Neuronal stem cell (in vitro differentiated cells): Measurements from ENCODE around the gene FANK1.

ENCODE experiments used
- DNase-seq: peaks from one replicate; pipeline ENCODE4 v3.0.0-alpha.2; 2013; ENCODE audit warnings: low spot score
- H2AFZ ChIP-seq: one replicate; pipeline ENCODE4 v1.6.1; 2013; ENCODE audit warnings: mild to moderate bottlenecking, low read length, inconsistent platforms
- H2AK5ac ChIP-seq: 2 replicates; pipeline ENCODE4 v1.6.1; 2013; ENCODE audit warnings: low read depth, mild to moderate bottlenecking, inconsistent platforms, low read length, moderate library complexity, mixed read lengths
- H2BK120ac ChIP-seq: 2 replicates; pipeline ENCODE4 v1.6.1; 2013; ENCODE audit warnings: low read depth, mild to moderate bottlenecking, inconsistent platforms, low read length, moderate library complexity, mixed read lengths
- H2BK12ac ChIP-seq: one replicate; pipeline ENCODE4 v1.6.1; 2013; ENCODE audit warnings: low read length, inconsistent platforms
- H2BK15ac ChIP-seq: 2 replicates; pipeline ENCODE4 v1.6.1; 2013; ENCODE audit warnings: mild to moderate bottlenecking, low read length, inconsistent platforms, mixed read lengths
- H2BK5ac ChIP-seq: one replicate; pipeline ENCODE4 v1.6.1; 2013; ENCODE audit warnings: inconsistent platforms, mild to moderate bottlenecking, low read length, moderate library complexity
- H3K14ac ChIP-seq: one replicate; pipeline ENCODE4 v1.6.1; 2013; ENCODE audit warnings: low read length, inconsistent platforms
- H3K18ac ChIP-seq: 2 replicates; pipeline ENCODE4 v1.6.1; 2013; ENCODE audit warnings: low read length, inconsistent platforms
- H3K23ac ChIP-seq: 2 replicates; pipeline ENCODE4 v1.6.1; 2013; ENCODE audit warnings: low read depth, mild to moderate bottlenecking, mixed read lengths, low read length, inconsistent platforms; ENCODE audit not compliant: poor library complexity
- H3K27ac ChIP-seq: replicated peaks from 3 replicates; pipeline ENCODE4 v1.5.1; 2013; ENCODE audit warnings: low read length, inconsistent platforms
- H3K27me3 ChIP-seq, 3 experiments: 2 replicates each; pipeline ENCODE4 v1.6.1; 2013; ENCODE audit warnings: low read length in 3 of 3, mild to moderate bottlenecking in 2 of 3, inconsistent platforms in 1 of 3, low read depth in 1 of 3, mixed read lengths in 1 of 3, moderate library complexity in 1 of 3; ENCODE audit not compliant: control insufficient read depth in 3 of 3, insufficient read depth in 3 of 3
- H3K36me3 ChIP-seq, 2 donors: replicated peaks in 1 of 2; 2 replicates each; pipeline ENCODE4 v1.6.1; 2013; ENCODE audit warnings: low read length in 2 of 2; ENCODE audit not compliant: control insufficient read depth in 2 of 2, insufficient read depth in 2 of 2
- H3K4ac ChIP-seq: 2 replicates; pipeline ENCODE4 v1.6.1; 2013; ENCODE audit warnings: inconsistent platforms, mild to moderate bottlenecking, low read length, moderate library complexity
- H3K4me1 ChIP-seq, 2 donors: 1 replicate in 1 of 2; 2 replicates in 1 of 2; pipeline ENCODE4 v1.6.1; 2013; ENCODE audit warnings: low read length in 2 of 2, low read depth in 1 of 2; ENCODE audit not compliant: control insufficient read depth in 2 of 2, insufficient read depth in 1 of 2
- H3K4me2 ChIP-seq: one replicate; pipeline ENCODE4 v1.6.1; 2013; ENCODE audit warnings: mild to moderate bottlenecking, low read length, inconsistent platforms; ENCODE audit not compliant: insufficient read depth, poor library complexity, severe bottlenecking
- H3K4me3 ChIP-seq, 2 donors: 2 replicates each; pipeline ENCODE4 v1.5.1; 2013; ENCODE audit warnings: low read length in 2 of 2, mild to moderate bottlenecking in 2 of 2, inconsistent platforms in 1 of 2, moderate library complexity in 1 of 2
- H3K79me1 ChIP-seq: one replicate; pipeline ENCODE4 v1.6.1; 2013; ENCODE audit warnings: low read depth, mild to moderate bottlenecking, inconsistent platforms, low read length, moderate library complexity
- H3K9ac ChIP-seq: one replicate; pipeline ENCODE4 v1.6.1; 2013; ENCODE audit warnings: mild to moderate bottlenecking, low read depth, low read length, inconsistent platforms; ENCODE audit not compliant: poor library complexity
- H3K9me3 ChIP-seq, 2 donors: replicated peaks in 1 of 2; 2 replicates each; pipeline versions ENCODE3 to v1.6.1; 2013; ENCODE audit warnings: low read length in 2 of 2, mild to moderate bottlenecking in 2 of 2, inconsistent platforms in 1 of 2, low read depth in 1 of 2, mixed read lengths in 1 of 2, moderate library complexity in 1 of 2; ENCODE audit not compliant: control insufficient read depth in 2 of 2, insufficient read depth in 1 of 2
- H4K8ac ChIP-seq: one replicate; pipeline ENCODE4 v1.6.1; 2013; ENCODE audit warnings: low read depth, mild to moderate bottlenecking, inconsistent platforms, low read length, moderate library complexity
- H4K91ac ChIP-seq: one replicate; pipeline ENCODE4 v1.6.1; 2013; ENCODE audit warnings: low read length, low read depth, mild to moderate bottlenecking, inconsistent platforms; ENCODE audit not compliant: poor library complexity
- WGBS, 2 donors: extraction: QIAGEN DNeasy Blood & Tissue Kit; methylation state at CpG; one replicate each; pipeline ENCODE4 v1.1.7; 2013; ENCODE audit warnings: missing lambda C conversion rate in 2 of 2, mixed read lengths in 1 of 2; ENCODE audit not compliant: insufficient read length in 2 of 2, insufficient replicate concordance in 1 of 2; ENCODE audit errors: extremely low coverage in 2 of 2; 5-methylcytosine and 5-hydroxymethylcytosine counted together

FANK1 gene

GRCh38 chr10:125859128-125859817, 37.1 kb upstream of the FANK1 start:
- Histone ChIP-seq H3K9ac (no peak overlapping the region), H3K9me3 (peaks cover 0 to 3% of the 10 kb centered on the region in 2 donors), H2AFZ (no peak overlapping the region), H3K27ac (no peak overlapping the region), H2AK5ac (no peak overlapping the region), H2BK5ac (no peak overlapping the region), H3K36me3 (peaks cover 9 to 70% of the 10 kb centered on the region in 2 donors), H3K4me3 (no peak overlapping the region), H3K23ac (no peak overlapping the region), H3K18ac (no peak overlapping the region), H4K8ac (no peak overlapping the region), H2BK12ac (no peak overlapping the region), H3K27me3 (no peaks in the 10 kb centered on the region), H3K4ac (no peak overlapping the region), H2BK15ac (no peak overlapping the region), H3K14ac (no peak overlapping the region), H3K79me1 (no peaks in the 10 kb centered on the region), H4K91ac (no peak overlapping the region), H3K4me1 (no peaks in the 10 kb centered on the region), H2BK120ac (no peak overlapping the region), H3K4me2 (no peak overlapping the region)
- DNase-seq: no peak
- WGBS, 2 donors: no CpG with 5 or more reads among the region's 4 CpGs

GRCh38 chr10:125865120-125865519, 31.2 kb upstream of the FANK1 start:
- Histone ChIP-seq H2BK5ac (no peak overlapping the region), H3K14ac (no peak overlapping the region), H3K4me1 (no peaks in the 10 kb centered on the region), H2AFZ (no peak overlapping the region), H3K9me3 (peaks cover 0 to 3% of the 10 kb centered on the region in 2 donors), H2BK120ac (no peak overlapping the region), H3K27me3 (no peaks in the 10 kb centered on the region), H4K91ac (no peak overlapping the region), H3K36me3 (peaks cover 18 to 55% of the 10 kb centered on the region in 2 donors), H3K4ac (no peak overlapping the region), H3K4me2 (no peak overlapping the region), H4K8ac (no peak overlapping the region), H3K18ac (no peak overlapping the region), H2BK12ac (no peak overlapping the region), H3K9ac (no peak overlapping the region), H2BK15ac (no peak overlapping the region), H3K4me3 (no peak overlapping the region), H3K79me1 (no peaks in the 10 kb centered on the region), H3K23ac (no peak overlapping the region), H2AK5ac (no peak overlapping the region), H3K27ac (no peak overlapping the region)
- no CpG with 5 or more reads among the region's 3 CpGs for WGBS, 2 donors
- DNase-seq: no peak

- Histone ChIP-seq H3K4me1 (no peaks in the 10 kb centered on the region), H3K27me3 (no peaks in the 10 kb centered on the region), H3K9me3 (peaks cover 0 to 3% of the 10 kb centered on the region in 2 donors), H3K14ac (no peak overlapping the region), H2BK12ac (no peak overlapping the region), H4K8ac (no peak overlapping the region), H3K18ac (no peak overlapping the region), H3K9ac (no peak overlapping the region), H3K4me3 (no peak overlapping the region), H2AK5ac (no peak overlapping the region), H2AFZ (no peak overlapping the region), H2BK120ac (no peak overlapping the region), H3K79me1 (no peaks in the 10 kb centered on the region), H3K4me2 (no peak overlapping the region), H3K23ac (no peak overlapping the region), H2BK15ac (no peak overlapping the region), H4K91ac (no peak overlapping the region), H3K4ac (no peak overlapping the region), H2BK5ac (no peak overlapping the region), H3K27ac (no peak overlapping the region), H3K36me3 (peaks cover 18 to 55% of the 10 kb centered on the region in 2 donors)
- WGBS, 2 donors: no CpG with 5 or more reads among the region's 7 CpGs
- no peak for DNase-seq
Measured at GRCh38 chr10:125866421-125867029, 29.8 kb upstream of the FANK1 start.

GRCh38 chr10:125868372-125868975, 27.9 kb upstream of the FANK1 start:
- Histone ChIP-seq H3K4me3 (no peak overlapping the region), H2BK15ac (no peak overlapping the region), H3K4me1 (no peaks in the 10 kb centered on the region), H3K27me3 (no peaks in the 10 kb centered on the region), H3K4ac (no peak overlapping the region), H3K18ac (no peak overlapping the region), H3K27ac (no peak overlapping the region), H3K14ac (no peak overlapping the region), H2BK120ac (no peak overlapping the region), H2AK5ac (no peak overlapping the region), H4K91ac (no peak overlapping the region), H2BK5ac (no peak overlapping the region), H2BK12ac (no peak overlapping the region), H4K8ac (no peak overlapping the region), H3K79me1 (no peaks in the 10 kb centered on the region), H3K9ac (no peak overlapping the region), H2AFZ (no peak overlapping the region), H3K4me2 (no peak overlapping the region), H3K9me3 (peaks cover 0 to 3% of the 10 kb centered on the region in 2 donors), H3K23ac (no peak overlapping the region), H3K36me3 (peaks cover 18 to 53% of the 10 kb centered on the region in 2 donors)
- no CpG with 5 or more reads among the region's 7 CpGs for WGBS, 2 donors
- no peak for DNase-seq
